Activated naive CD8-positive, alpha-beta T cell treated with anti-CD3 and anti-CD28 coated beads, Interleukin-2, amount 50 U/mL, for 24 hours (primary cell): ENCODE data around the gene TIMP3.

Experiments
- ATAC-seq: fragments of 150-1000 bp; cut with Tn5 transposase; one replicate; pipeline ENCODE4 v1.10.0; 2021
- DNase-seq: peaks from one replicate; pipeline ENCODE4 v3.0.0; 2021
- H3K27ac Mint-ChIP-seq: one replicate; pipeline ENCODE4 v1.8.0; 2021; ENCODE audit warnings: mild to moderate bottlenecking, mixed read lengths
- H3K27me3 Mint-ChIP-seq: one replicate; pipeline ENCODE4 v1.8.0; 2021; ENCODE audit warnings: mixed read lengths
- H3K36me3 Mint-ChIP-seq: one replicate; pipeline ENCODE4 v1.8.0; 2021; ENCODE audit warnings: low read depth, mixed read lengths
- H3K4me1 Mint-ChIP-seq: one replicate; pipeline ENCODE4 v1.8.0; 2021; ENCODE audit warnings: mixed read lengths
- H3K4me3 Mint-ChIP-seq: one replicate; pipeline ENCODE4 v1.8.0; 2021; ENCODE audit warnings: mild to moderate bottlenecking, moderate library complexity, mixed read lengths
- H3K9me3 Mint-ChIP-seq: one replicate; pipeline ENCODE4 v1.8.0; 2021; ENCODE audit warnings: mixed read lengths

TIMP3 gene

GRCh38 chr22:32910429-32910772 is 108.9 kb downstream of the TIMP3 start:
- no peaks in the 10 kb centered on the region for H3K4me1 Mint-ChIP-seq
- ATAC-seq = no peak

GRCh38 chr22:32911503-32911902 is 110.0 kb downstream of the TIMP3 start:
- Mint-ChIP-seq H3K27me3 (no peaks in the 10 kb centered on the region), H3K9me3 (peaks cover 14% of the 10 kb centered on the region), H3K36me3 (peaks cover 2% of the 10 kb centered on the region), H3K4me3 (no peak overlapping the region), H3K27ac (no peak overlapping the region), H3K4me1 (no peaks in the 10 kb centered on the region)
- DNase-seq = no peak
- ATAC-seq = no peak

More at GRCh38 chr22:32910429-32910772, 108.9 kb downstream of the TIMP3 start:
- H3K9me3 Mint-ChIP-seq = peaks cover 3% of the 10 kb centered on the region
- H3K4me3 Mint-ChIP-seq = no peak overlapping the region
- peaks cover 1% of the 10 kb centered on the region for H3K36me3 Mint-ChIP-seq
- DNase-seq = no peak
- H3K27me3 Mint-ChIP-seq = no peaks in the 10 kb centered on the region
- H3K27ac Mint-ChIP-seq = no peak overlapping the region
